Stomach smooth muscle (tissue), 2 donors: ENCODE measurements around the gene ARHGAP22.

Source experiments
- H3K27ac ChIP-seq: one replicate; pipeline ENCODE4 v1.7.0; 2013; ENCODE audit warnings: mild to moderate bottlenecking, low read length, inconsistent platforms
- H3K27me3 ChIP-seq, 2 donors: one replicate each; pipeline ENCODE4 v1.7.0; 2013; ENCODE audit warnings: low read length in 2 of 2; ENCODE audit not compliant: insufficient read depth in 2 of 2, control insufficient read depth in 1 of 2
- H3K36me3 ChIP-seq, 2 donors: one replicate each; pipeline ENCODE4 v1.7.0; 2013; ENCODE audit warnings: low read length in 2 of 2; ENCODE audit not compliant: control insufficient read depth in 2 of 2, insufficient read depth in 2 of 2
- H3K4me1 ChIP-seq: one replicate; pipeline ENCODE4 v1.7.0; 2013; ENCODE audit warnings: low read length; ENCODE audit not compliant: control insufficient read depth, insufficient read depth
- H3K4me3 ChIP-seq, 2 donors: one replicate each; pipeline ENCODE4 v1.7.0; 2013; ENCODE audit warnings: low read length in 2 of 2
- H3K9ac ChIP-seq, 2 donors: one replicate each; pipeline ENCODE4 v1.7.0; 2013; ENCODE audit warnings: low read length in 2 of 2, mild to moderate bottlenecking in 1 of 2
- H3K9me3 ChIP-seq, 2 donors: one replicate each; pipeline ENCODE4 v1.7.0; 2013; ENCODE audit warnings: low read length in 2 of 2; ENCODE audit not compliant: control insufficient read depth in 2 of 2
- donor health status: healthy.
- donor health status: Pancreatic carcinoma.

The ARHGAP22 gene

GRCh38 chr10:48463318-48464003, 141.4 kb downstream of the ARHGAP22 start:
- no peaks in the 10 kb centered on the region for H3K36me3 ChIP-seq
- no peaks in the 10 kb centered on the region for H3K9me3 ChIP-seq
- peaks cover 6 to 11% of the 10 kb centered on the region in 2 donors for H3K27me3 ChIP-seq
- no peak overlapping the region for H3K9ac ChIP-seq
- peaks cover 15% of the 10 kb centered on the region for H3K4me1 ChIP-seq
- no peak overlapping the region for H3K27ac ChIP-seq
- H3K4me3 ChIP-seq, result no peak overlapping the region

GRCh38 chr10:48462482-48463020, 142.3 kb downstream of the ARHGAP22 start:
- Histone ChIP-seq H3K4me3 (no peak overlapping the region), H3K9ac (no peak overlapping the region), H3K4me1 (peaks cover 15% of the 10 kb centered on the region), H3K27me3 (peaks cover 6 to 8% of the 10 kb centered on the region in 2 donors), H3K27ac (no peak overlapping the region), H3K9me3 (no peaks in the 10 kb centered on the region), H3K36me3 (no peaks in the 10 kb centered on the region)

GRCh38 chr10:48461623-48462481, 143.0 kb downstream of the ARHGAP22 start:
- Histone ChIP-seq H3K9me3 (no peaks in the 10 kb centered on the region), H3K27ac (no peak overlapping the region), H3K4me1 (peaks cover 15% of the 10 kb centered on the region), H3K36me3 (no peaks in the 10 kb centered on the region), H3K27me3 (peaks cover 2 to 4% of the 10 kb centered on the region in 2 donors), H3K4me3 (no peak overlapping the region), H3K9ac (no peak overlapping the region)

- H3K4me3 ChIP-seq, result no peak overlapping the region
- peaks cover 0 to 4% of the 10 kb centered on the region in 2 donors for H3K27me3 ChIP-seq
- H3K9me3 ChIP-seq, result no peaks in the 10 kb centered on the region
- no peaks in the 10 kb centered on the region for H3K36me3 ChIP-seq
- no peak overlapping the region for H3K27ac ChIP-seq
- H3K9ac ChIP-seq, result no peak overlapping the region
- H3K4me1 ChIP-seq, result peaks cover 12% of the 10 kb centered on the region
These were observed 144.7 kb downstream of the ARHGAP22 start for GRCh38 chr10:48460182-48460581.

- Histone ChIP-seq H3K4me1 (peaks cover 6% of the 10 kb centered on the region), H3K36me3 (no peaks in the 10 kb centered on the region), H3K27ac (no peak overlapping the region), H3K9ac (no peak overlapping the region), H3K27me3 (peaks cover 0 to 4% of the 10 kb centered on the region in 2 donors), H3K9me3 (no peaks in the 10 kb centered on the region), H3K4me3 (no peak overlapping the region)
These were observed 145.4 kb downstream of the ARHGAP22 start for GRCh38 chr10:48459270-48460150.

- Histone ChIP-seq H3K4me1 (peaks cover 5% of the 10 kb centered on the region), H3K27me3 (peaks cover 0 to 4% of the 10 kb centered on the region in 2 donors), H3K4me3 (no peak overlapping the region), H3K9me3 (no peaks in the 10 kb centered on the region), H3K9ac (no peak overlapping the region), H3K27ac (no peak overlapping the region), H3K36me3 (no peaks in the 10 kb centered on the region)
These were observed 146.2 kb downstream of the ARHGAP22 start for GRCh38 chr10:48458662-48459048.

- Histone ChIP-seq H3K4me3 (no peak overlapping the region), H3K36me3 (no peaks in the 10 kb centered on the region), H3K4me1 (peaks cover 5% of the 10 kb centered on the region), H3K27me3 (peaks cover 0 to 4% of the 10 kb centered on the region in 2 donors), H3K27ac (no peak overlapping the region), H3K9me3 (no peaks in the 10 kb centered on the region), H3K9ac (no peak overlapping the region)
These were observed 146.8 kb downstream of the ARHGAP22 start for GRCh38 chr10:48457949-48458661.

- Histone ChIP-seq H3K9ac (no peak overlapping the region), H3K27me3 (peaks cover 0 to 4% of the 10 kb centered on the region in 2 donors), H3K27ac (no peak overlapping the region), H3K9me3 (no peaks in the 10 kb centered on the region), H3K4me3 (no peak overlapping the region), H3K4me1 (peaks cover 5% of the 10 kb centered on the region), H3K36me3 (no peaks in the 10 kb centered on the region)
These were observed 147.8 kb downstream of the ARHGAP22 start for GRCh38 chr10:48456808-48457761.

- peaks cover 0 to 4% of the 10 kb centered on the region in 2 donors for H3K27me3 ChIP-seq
- H3K4me1 ChIP-seq, result peaks cover 5% of the 10 kb centered on the region
- no peaks in the 10 kb centered on the region for H3K9me3 ChIP-seq
- no peak overlapping the region for H3K4me3 ChIP-seq
- no peak overlapping the region for H3K9ac ChIP-seq
- no peak overlapping the region for H3K27ac ChIP-seq
- no peaks in the 10 kb centered on the region for H3K36me3 ChIP-seq
These were observed 148.5 kb downstream of the ARHGAP22 start for GRCh38 chr10:48456361-48456804.
